H1 (cell line): Measurements from ENCODE around the gene CRABP1. TPM values are rescaled to one million over a fixed set of nuclear protein-coding genes. Genes with fewer than 3 reads are reported as not detected.

ENCODE experiments used
- HDAC6 ChIP-seq: IDR thresholded peaks from one replicate; pipeline ENCODE4 v1.7.1; 2012; ENCODE audit warnings: low read depth, mild to moderate bottlenecking, inconsistent platforms, low read length, moderate library complexity
- ZNF274 ChIP-seq: IDR thresholded peaks from 2 replicates; pipeline ENCODE4 v1.7.0; 2012; ENCODE audit warnings: low read length, borderline replicate concordance; ENCODE audit errors: extremely low read depth
- polyA plus RNA-seq, 7 experiments: library from polyadenylated mRNA; depleted of rRNA in 3 of 7; stranded (reverse) in 5 of 7; unstranded in 2 of 7; fragments of >200 nt in 5 of 7; fragments of 200-250 nt in 2 of 7; gene quantifications; 1 replicate in 5 of 7; 2 replicates in 1 of 7; 4 replicates in 1 of 7; pipeline versions ENCODE4 v1.2.1 to v1.2.3, GENCODE V29; 2011 to 2013; ENCODE audit warnings: missing spikeins in 2 of 7, mixed read lengths in 2 of 7
- total RNA-seq: library from RNA; stranded (reverse); fragmentation: NEBNext Ultra II Directional; extraction: Animal tissue kit (Norgen Biotek cat#: 25700); gene quantifications from 2 replicates; pipeline ENCODE4 v1.2.1, GENCODE V29; 2021

CRABP1 gene
- total and polyA plus RNA-seq, 2 of the 8 experiments (the other 6 are each of a cell fraction or from before 2014, with no cell fraction given) = 385 to 655 TPM

DNA sequence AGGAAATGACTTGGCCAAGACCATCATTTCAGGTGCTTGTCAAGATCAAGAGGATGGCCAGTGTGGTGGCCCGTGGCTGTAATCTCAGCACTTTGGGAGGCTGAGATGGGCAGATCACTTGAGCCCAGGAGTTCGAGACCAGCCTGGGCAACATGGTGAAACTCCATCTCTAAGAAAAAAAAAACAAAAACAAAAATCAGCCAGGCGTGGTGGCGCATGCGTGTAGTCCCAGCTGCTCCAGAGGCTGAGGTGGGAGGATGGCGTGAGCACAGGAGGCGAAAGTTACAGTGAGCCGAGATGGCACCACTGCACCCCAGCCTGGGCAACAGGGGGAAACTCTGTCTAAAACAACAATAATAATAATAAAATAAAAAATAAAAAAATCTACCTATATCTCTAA is 15.0 kb downstream of the CRABP1 start (continued):
- TF ChIP-seq ZNF274 (no peak), HDAC6 (no peak)
